ENCODE measurements around the gene PTN.
"Not testable (repeated sequence)": the region's sequence is repeated elsewhere in the genome, so short reads cannot be mapped to it uniquely, and the experiment has no call there.

- not testable (repeated sequence) for TF ChIP-seq POLR2AphosphoS5, CTCF, EP300, POLR2A (IDR thresholded peaks at IDR 0.05)
Observed at GRCh38 chr7:137265480-137265879, 78.1 kb downstream of the PTN start.
